NCI-H2171 (cell line): ENCODE results near the gene LIPC.

Source experiments
- DNase-seq: peaks from one replicate; lab custom pipeline; 2025; lab: John Stamatoyannopoulos, UW

LIPC gene

DNA sequence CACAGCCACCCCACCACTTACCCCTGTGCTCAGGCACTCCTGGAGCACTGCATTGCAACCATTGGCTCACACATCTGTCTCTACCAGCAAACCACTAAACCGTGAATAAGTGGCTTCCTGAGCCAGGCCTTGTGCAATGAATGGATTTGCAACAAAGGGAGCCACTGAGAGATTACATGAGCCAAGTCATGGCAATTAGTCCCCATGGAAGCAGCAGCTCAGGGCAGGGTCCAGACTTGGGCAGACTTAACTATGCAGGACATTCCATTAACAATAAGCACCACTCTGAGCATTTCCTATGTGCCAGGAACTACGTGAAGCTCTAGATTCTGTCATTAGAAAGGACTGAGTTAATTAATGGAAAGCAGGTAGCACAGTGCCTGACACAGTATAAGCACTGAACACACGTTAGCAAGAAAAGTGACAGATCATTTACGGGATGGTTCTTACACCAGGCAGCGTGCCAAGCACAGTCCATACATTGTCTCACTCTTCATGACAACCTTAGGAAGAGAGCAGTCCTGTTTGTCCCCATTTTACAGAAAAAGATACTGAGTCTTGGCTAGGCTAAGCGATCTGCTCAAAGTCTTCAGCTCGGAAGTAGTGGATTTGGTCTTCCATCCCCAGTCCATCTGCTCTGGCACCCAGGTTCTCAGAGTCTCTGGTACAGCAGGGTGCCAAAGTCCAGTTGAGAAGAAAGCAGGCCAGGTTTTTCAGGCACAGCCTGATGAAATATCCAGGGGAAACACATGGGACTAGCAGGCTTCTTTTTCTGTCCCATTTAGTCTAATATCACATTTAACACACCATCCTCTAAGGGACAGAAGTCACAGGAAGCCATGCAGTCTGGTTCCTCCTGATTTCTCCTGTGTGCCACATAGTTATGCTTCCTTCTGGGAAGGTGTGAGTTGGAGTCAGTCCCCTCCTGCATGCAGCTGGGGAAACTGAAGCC lies 44.1 kb downstream of the LIPC start:
- no peak for DNase-seq

DNA sequence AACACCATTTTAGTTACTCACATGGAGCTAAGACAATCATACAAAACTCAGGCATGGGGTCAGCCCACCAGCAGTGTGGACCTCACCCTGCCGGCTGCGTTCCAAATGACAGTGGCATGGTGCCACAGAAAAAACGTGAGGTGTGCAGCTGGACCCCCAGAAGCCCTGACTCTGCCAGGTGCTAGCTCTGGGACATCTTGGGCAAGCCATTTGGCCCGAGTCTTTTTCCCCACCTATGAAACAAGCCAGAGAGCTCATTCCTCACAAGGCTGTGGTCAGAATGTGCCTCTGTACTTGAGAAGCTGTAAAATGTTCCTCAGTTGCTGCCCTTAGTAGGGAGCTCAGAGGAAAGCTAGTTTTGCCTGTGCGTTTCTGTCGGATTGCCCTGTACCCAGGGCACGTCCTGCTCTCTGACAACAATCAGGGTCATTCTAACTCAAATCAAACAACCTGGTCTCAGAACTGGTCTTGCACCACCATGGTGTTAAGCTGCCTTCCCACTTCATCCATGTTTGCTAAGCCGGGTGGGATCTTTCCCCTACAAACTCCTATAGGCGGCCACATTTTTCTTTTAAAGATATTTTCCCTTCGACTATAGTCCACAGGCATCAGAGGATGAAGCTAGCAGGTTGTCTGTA lies 44.9 kb downstream of the LIPC start:
- DNase-seq = no peak

DNA sequence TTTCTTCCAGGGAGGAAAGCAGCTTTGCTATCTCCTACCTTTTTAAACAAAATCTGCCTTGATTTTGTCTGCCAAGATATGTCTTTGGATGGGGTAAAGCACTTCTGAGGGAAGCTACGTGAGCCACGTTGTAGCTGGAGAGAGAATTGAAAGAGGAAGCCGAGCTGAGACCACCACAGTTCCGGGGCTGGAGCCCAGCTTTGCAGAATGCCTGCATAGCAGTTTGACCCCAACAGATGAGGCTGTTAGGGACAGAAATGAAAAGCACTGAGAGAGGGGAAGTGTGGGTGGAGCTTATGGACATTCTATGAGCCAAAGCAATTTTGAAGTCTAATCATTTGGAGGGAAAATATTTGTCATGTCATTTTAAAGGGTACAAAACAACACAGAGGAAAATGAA lies 45.4 kb downstream of the LIPC start:
- no peak for DNase-seq

DNA sequence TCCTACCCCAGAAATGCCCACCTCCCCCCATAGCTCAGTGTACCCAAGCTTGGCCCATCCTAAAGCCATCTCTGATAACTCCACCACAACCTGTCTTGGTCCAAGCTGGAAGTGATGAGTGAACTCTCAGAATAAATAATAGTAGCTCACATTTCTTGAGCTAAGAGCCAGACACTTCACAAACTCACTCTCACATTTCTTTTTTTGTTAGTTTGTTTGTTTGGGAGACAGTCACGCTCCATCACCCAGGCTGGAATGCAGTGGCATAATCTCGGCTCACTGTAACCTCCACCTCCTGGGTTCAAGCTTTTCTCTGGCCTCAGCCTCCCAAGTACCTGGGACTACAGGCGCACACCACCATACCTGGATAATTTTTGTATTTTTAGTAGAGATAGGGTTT lies 46.2 kb downstream of the LIPC start:
- no peak for DNase-seq

DNA sequence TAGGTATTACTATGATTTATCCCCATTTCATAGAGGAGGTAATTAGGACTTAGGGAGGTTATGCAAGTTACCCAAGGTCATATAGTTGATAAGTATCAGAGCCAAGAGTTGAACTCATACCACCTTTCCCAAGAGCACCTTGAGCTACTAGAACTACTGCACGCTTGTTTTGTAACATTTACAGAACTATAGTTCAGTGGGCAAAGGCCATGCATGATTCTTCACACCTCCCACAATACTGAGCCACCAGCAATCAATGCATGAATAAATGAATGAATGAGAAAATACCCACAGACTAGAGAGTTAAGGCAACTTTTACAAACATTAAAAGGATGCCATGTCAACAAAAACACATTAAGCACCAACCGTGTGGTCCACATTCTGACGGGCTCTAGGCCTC lies 46.8 kb downstream of the LIPC start:
- DNase-seq = no peak

DNA sequence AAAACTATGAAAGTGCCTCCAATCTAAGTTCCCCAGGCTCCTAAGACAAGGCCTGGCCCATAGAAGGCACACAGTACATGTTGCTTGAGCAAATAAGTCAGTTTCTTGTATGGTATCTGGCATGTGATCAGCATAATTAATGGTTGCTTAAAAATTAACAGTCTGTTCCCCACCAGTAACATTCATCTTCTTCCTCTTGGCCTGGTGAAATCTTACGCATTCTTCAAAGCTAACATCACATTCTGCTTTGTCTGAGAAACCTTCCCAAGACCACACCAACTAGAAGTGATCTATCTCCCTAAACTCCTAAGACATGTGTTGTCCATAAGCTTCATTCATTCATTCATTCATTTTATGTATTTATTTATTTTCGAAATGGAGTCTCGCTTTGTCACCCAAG lies 48.1 kb downstream of the LIPC start:
- DNase-seq = no peak

DNA sequence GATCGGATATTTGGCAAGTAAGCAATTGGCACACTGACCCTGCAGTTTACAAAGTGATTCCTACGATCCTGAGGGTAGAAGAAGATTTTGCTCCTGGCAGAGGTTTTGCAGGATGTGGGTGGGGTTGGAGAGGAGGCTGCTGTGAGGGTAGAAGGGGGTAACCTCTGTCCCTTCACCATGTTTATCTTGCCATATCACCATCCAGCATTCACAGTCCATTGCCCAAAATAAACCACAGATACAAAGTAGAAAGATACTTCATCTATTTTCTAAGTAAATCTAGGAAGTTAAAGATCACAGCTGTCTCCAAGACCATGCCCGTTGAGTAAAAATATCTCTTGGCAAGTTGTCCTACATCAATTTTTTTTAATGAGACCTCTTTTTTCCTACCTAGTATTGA lies 51.6 kb downstream of the LIPC start:
- DNase-seq = no peak

DNA sequence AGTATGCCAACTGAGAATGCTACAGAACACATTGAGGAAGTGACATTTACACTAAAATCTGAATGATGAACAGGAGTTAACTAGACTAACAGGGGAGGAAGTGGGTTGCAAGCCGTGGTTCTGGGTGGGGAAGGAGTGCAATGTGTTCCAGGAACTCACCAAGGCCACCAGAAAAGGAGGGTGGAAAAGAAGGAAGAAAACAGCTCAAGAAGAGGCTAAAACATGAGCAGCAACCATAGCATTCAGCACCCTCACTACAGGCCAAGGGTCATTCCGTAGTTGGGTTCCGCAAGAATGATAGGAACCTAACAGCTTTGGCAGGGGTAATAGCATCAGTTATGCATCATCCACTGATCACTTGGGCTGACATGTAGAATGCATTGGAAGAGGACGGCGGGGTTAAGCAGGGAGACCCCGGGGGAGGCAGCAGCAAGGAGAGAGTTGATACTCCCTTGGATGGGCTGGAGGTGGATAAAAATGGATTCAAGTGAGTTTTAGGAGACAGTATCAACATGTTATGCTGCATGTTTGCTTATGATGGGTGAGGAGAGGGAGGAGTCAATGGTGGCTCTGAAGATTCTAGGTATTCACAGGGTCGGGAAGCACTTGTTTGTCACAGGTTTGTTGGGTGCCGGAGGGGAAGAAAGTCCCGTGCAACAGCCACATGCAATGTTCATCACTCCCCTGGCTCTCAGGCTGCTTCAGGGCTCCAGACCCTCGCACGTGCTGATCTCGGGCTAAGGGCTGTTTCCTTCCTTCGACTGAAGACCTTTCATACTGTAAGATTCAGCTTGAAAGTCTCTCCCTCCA lies 53.2 kb downstream of the LIPC start:
- DNase-seq = no peak

DNA sequence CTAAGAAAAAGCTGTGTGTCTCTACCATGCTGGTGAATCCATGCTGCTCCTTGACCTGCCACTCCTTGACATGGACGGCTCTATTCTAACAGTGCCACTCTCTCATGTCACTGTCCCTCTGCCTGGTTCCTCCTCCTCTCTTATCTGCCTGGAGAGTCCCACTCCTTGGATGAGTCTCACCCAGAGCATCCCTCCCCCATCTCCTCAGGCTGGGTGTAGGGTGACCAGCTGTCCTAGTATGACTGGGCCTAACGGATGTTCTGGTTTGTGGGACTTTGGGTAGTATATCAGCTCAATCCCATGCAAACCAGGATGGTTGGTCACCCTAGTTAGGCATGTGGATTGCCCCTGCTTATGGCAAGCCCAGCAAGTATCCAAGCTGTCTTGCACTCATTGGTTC lies 54.3 kb downstream of the LIPC start:
- DNase-seq = no peak

DNA sequence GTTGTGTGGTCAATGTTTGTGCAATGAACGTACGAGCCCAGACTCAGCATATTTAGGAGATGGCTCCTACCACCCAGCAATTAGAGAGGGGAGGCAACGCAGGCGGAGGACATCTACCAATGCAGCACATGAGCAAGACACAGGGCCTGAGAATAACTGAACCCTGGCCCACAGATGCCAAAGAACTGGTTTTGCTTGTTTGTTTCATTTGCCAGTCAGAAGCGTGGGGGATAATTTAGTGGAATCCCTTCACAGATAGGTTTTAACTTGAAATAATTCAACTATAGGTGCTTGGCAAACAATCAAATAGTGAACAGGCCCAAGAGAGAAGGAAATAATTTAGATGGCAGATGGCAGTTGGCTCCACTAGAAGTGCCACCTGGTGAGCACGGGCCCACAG lies 54.8 kb downstream of the LIPC start:
- no peak for DNase-seq

DNA sequence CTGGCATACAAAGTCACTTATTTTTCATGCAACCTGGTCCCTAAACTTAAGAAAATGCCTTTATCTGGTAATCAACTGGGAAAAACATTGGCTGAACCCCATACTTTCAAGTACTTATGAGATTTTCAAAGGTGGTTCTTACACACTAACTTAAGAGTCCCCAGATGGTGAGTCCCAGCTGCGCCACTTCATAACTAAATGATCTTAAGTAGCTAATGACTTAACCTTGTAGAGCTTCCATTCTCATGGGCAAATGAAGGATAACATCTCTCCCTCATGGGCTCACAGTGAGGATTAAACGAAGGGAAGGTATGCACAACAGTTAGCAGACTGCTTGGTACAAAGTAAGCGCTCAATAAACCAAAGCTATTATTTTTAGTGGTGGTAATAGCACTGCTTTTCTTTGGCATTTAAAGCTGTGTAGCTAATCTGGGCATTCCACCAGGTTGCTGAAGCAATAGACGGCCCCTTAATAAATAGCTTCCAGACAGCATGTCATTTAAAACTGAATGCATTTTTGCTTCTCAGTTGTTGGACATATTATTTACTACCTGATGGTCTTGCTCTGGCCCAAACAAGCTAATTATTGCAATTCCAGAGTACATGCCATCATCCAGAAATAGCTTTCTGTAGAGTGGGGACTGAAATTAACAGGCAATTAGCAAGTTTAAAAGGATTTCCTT lies 55.4 kb downstream of the LIPC start:
- DNase-seq = peak; percentile 91

DNA sequence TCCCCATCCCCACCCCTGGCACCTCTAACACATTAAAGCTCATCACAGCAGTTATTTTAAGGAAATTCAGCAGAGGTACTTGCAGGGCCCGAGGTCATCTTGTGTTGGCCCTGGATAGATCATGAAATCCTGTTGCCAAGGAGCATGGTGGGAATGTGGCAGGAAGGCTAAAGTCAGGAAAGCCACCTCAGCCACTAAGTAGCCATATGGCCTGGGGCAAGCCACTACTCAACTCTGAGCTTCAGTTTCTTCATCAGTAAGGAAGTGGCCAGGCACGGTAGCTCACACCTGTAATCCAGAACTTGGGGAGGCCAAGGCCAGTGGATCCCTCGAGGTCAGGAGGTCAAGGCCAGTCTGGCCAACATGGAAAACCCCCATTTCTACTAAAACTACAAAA lies 55.9 kb downstream of the LIPC start:
- no peak for DNase-seq

DNA sequence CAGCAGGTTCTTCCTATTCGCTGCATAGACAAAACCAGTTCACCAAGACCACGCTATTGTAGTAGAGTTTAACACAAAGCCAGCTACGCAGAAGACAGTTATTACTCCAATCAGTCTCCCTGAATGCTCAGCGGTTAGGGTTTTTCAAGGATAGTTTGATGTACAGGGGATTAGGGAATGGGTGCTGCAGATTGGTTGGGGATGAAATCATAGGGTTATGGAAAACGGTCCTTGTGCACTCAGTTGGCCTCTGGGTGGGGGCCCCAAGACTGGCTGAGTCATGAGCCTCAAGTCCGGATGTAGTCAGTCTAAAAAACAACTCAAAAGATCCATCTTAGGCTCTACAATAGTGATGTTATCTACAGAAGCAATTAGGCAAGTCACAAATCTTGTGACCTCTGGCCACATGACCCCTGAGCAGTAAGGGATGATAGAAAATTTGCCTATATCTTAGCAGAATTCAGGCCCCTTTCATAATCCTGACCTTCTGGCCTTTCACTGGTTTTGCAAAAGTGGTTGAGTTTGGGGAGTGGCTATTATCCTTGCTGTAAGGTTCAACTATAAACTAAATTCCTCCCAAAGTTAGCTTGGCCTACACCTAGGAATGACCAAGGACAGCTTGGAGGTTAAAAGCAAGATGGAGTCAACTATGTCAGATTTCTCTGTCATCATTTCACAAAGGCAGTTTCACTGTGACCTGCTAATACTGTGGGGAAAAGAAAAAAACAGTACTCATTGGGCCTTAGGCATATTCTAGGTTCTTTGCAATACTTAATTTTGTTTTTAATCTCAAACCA lies 57.7 kb downstream of the LIPC start:
- no peak for DNase-seq

DNA sequence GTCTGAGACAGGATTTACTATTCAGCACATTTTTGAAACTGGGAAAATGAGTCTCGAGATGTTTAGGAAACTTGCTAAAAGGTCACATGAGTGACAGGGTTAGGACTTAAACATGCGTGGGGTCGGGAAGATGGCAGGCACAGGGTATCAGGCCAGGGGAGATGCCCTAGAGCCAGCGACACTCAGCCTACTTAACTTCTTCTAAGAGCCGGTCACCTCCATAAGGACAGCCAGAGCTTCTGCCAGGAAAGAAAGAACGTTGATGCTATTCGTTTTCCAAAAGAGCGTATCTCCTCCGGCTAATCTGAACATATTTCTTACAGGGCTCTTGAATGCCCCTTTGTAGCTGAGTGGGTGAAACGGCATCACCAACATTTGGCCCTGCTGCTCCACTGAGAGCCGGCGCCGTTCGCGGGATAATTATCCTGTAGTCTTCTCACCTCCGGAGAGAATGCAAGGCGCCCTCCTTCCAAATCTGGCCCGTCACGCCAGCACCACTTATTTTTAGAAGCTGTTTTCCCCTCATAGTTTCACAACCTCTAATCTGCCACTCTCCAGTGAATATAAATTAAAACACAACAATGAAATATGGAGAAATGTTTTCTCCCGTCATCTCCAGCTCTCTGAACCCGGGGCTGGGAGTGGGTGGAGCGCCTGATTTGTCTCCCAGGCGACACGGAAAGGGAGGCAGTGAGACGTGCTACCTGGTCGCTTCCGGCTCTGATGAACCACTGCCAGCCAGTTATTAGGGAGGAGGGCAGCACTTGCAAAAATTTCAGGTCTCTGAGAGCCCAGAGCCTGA lies 58.5 kb downstream of the LIPC start:
- no peak for DNase-seq

DNA sequence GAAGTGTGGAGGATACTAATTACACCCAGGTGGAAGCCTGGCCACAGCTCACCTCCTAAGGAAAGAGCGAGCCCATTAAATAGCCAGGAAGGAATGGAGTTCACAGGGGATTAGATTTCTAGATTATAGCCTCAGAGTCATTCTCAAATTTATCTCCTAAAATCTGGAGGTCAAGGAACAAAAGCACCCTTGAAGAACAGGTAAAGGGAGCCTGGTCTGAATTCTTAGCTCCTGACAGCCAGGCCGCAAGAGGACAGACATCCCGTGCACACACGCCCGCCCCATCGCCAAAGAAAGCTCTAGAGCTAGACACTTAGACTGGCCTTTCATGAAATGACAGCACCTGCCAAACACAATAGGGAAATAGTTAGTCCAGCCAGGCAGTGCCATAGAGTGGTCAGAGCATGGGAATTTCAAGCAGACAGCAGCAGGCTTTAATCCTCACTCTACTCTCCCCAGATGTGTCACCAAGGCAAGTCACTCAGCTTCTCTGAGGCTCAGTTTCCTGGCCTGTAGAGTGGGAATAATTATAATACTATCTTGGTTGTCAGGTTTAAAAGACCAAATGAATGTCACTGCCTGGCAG lies 59.2 kb downstream of the LIPC start:
- no peak for DNase-seq

DNA sequence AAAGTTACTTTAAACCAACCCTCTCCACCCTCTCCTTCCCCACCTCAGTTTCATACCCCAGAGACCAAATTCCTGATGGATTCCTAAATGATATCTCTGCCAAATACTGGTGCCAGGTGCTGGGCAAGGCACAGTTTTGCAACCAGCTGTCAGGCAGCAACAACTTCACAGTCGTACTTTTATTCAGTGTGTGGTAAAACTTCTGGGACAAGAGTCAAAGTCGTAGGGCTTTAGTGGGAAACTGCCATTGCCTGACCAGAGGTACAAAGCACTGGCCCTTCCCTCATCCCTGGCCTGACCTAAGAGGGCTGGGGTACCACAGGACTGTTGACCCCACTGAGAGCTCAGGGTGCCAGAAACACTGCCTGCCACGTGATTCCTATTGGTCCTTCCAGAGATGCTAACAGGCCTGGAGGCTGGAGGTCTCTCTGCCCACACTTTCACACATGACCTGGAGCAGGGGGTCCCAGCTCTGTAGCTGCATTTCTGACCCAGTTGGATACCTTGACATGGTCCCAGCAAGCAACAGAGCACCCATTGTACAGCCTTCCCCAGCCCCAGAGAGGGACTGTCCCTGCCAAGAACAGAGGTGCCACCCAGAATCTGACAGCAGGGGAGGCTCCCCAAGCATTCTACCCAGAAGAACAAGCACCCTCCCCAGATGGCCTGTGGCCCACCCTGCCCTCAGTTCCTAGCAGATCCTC lies 59.9 kb downstream of the LIPC start:
- peak; percentile 22 for DNase-seq

DNA sequence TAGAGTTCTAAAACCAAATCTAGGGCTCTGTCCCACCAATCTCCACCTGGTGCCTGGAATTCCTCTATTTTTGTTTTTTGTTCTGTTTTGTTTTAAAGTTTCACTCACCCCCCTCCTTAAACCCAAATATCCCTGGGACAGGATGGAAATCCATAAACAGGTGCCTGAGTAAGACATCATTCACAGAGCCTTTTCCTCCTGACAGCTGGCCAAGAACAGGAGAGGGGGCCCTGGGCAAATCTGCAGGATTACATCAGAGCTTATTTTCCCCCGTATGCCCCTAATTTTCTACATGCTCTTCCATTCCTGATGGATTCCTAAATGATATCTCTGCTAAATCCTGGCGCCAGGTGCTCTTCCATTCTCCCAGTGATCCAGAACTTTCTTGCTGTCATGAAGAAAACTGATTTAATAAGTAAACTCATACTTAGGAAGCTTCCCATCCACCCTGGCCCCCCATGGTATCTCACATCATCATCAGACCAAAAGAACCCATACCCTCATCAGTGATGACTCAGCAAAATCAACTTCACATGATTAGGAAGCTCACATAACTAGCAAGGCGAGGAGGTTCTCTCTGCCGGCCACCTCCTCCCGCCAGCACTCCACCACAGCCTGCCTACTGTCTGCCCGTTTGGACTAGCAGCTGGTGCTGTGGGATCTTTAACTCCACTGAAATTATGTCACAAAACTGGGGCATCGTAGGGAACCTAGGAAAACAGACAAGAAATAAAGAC lies 61.0 kb downstream of the LIPC start:
- DNase-seq = peak; percentile 49

DNA sequence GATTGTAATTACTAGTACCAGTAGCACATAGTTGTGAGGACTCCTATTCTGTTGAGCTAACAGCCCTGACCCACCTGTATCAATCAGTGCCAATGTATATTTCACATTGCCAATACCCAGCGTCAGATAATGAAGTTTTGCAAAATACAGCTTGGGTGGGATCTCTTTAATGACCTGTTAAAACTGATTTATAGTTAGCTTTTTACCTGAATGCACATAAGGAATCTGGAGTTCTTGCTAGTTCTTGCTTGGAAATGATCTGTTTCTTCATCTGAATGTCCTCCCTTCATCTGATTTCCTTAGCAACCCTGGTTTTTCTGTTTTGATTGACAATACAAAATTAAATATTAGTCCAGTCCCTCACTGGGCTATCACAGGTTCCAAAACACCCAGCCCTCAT lies 62.8 kb downstream of the LIPC start:
- no peak for DNase-seq
